Naive thymus-derived CD4-positive, alpha-beta T cell (primary cell): ENCODE data around the gene ATP2A1. TPM values are rescaled to one million over a fixed set of nuclear protein-coding genes. Genes with fewer than 3 reads are reported as not detected.
A peak's percentile ranks its signal among the peaks of the same experiment; 100 is the strongest.

ENCODE experiments used
- ATAC-seq: fragments of 150-1000 bp; cut with Tn5 transposase; 2 replicates; pipeline ENCODE4 v1.10.0; 2021; ENCODE audit warnings: mild to moderate bottlenecking, moderate library complexity
- CTCF ChIA-PET: fragments of 350-600 bp; sonication (Branson Sonifier 250); formaldehyde crosslinking; loops from one replicate; lab custom pipeline; 2021; ENCODE audit warnings: antibody characterized with exemption; lab: Charles Lee
- POLR2A ChIA-PET: fragments of 350-600 bp; sonication (Branson Sonifier 250); formaldehyde crosslinking; loops from one replicate; lab custom pipeline; 2021; ENCODE audit warnings: antibody characterized with exemption, inconsistent platforms; lab: Charles Lee
- DNase-seq, 9 donors: peaks; one replicate each; pipeline versions ENCODE4 v3.0.0 to v3.0.0-alpha.2; 2020 to 2022; ENCODE audit warnings: mixed read lengths in 1 of 9
- H3K27ac ChIP-seq: one replicate; pipeline ENCODE4 v1.7.0; 2013; ENCODE audit warnings: mild to moderate bottlenecking, low read depth, low read length, moderate library complexity
- H3K27me3 ChIP-seq, 2 donors: one replicate each; pipeline ENCODE4 v1.7.0; 2013; ENCODE audit warnings: low read length in 2 of 2, mild to moderate bottlenecking in 2 of 2, moderate library complexity in 2 of 2; ENCODE audit not compliant: control insufficient read depth in 2 of 2, insufficient read depth in 2 of 2
- H3K36me3 ChIP-seq, 3 experiments: 1 replicate in 2 of 3; 2 replicates in 1 of 3; pipeline ENCODE4 v1.7.0; 2013; ENCODE audit warnings: low read length in 3 of 3, mild to moderate bottlenecking in 3 of 3, moderate library complexity in 1 of 3; ENCODE audit not compliant: insufficient read depth in 3 of 3, control insufficient read depth in 2 of 3
- H3K4me1 ChIP-seq, 2 donors: one replicate each; pipeline ENCODE4 v1.7.0; 2013; ENCODE audit warnings: low read length in 2 of 2, mild to moderate bottlenecking in 2 of 2, moderate library complexity in 1 of 2; ENCODE audit not compliant: control insufficient read depth in 2 of 2, insufficient read depth in 2 of 2
- H3K4me3 ChIP-seq: 2 replicates; pipeline ENCODE4 v1.7.0; 2013; ENCODE audit warnings: mild to moderate bottlenecking, low read length
- H3K9me3 ChIP-seq, 3 experiments: 1 replicate in 2 of 3; 2 replicates in 1 of 3; pipeline ENCODE4 v1.7.0; 2013; ENCODE audit warnings: low read length in 3 of 3; ENCODE audit not compliant: control insufficient read depth in 2 of 3
- H3K27ac Mint-ChIP-seq, 9 donors: one replicate each; pipeline ENCODE4 v1.8.0; 2020 to 2022; ENCODE audit warnings: mixed read lengths in 9 of 9, mild to moderate bottlenecking in 8 of 9, moderate library complexity in 5 of 9, inconsistent platforms in 2 of 9
- H3K27me3 Mint-ChIP-seq, 5 donors: one replicate each; pipeline ENCODE4 v1.8.0; 2021 to 2022; ENCODE audit warnings: mixed read lengths in 5 of 5, mild to moderate bottlenecking in 1 of 5
- H3K36me3 Mint-ChIP-seq, 5 donors: one replicate each; pipeline ENCODE4 v1.8.0; 2020 to 2022; ENCODE audit warnings: mixed read lengths in 5 of 5, mild to moderate bottlenecking in 3 of 5, inconsistent platforms in 1 of 5
- H3K4me1 Mint-ChIP-seq, 7 donors: one replicate each; pipeline ENCODE4 v1.8.0; 2020 to 2022; ENCODE audit warnings: mixed read lengths in 7 of 7, mild to moderate bottlenecking in 3 of 7, inconsistent platforms in 1 of 7
- H3K4me3 Mint-ChIP-seq, 10 donors: one replicate each; pipeline ENCODE4 v1.8.0; 2020 to 2022; ENCODE audit warnings: mild to moderate bottlenecking in 10 of 10, mixed read lengths in 10 of 10, moderate library complexity in 6 of 10, inconsistent platforms in 2 of 10
- H3K9me3 Mint-ChIP-seq, 11 donors: one replicate each; pipeline ENCODE4 v1.8.0; 2020 to 2022; ENCODE audit warnings: mixed read lengths in 11 of 11, mild to moderate bottlenecking in 4 of 11, inconsistent platforms in 1 of 11, moderate library complexity in 1 of 11
- intact Hi-C, 2 donors: fragments of 100-400 bp; cut with micrococcal nuclease; formaldehyde crosslinking; loops; one replicate each; pipeline ENCODE4 v1.15.1; 2023
- polyA plus RNA-seq, 2 donors: library from polyadenylated mRNA; unstranded; fragments of 300-500 nt; fragmentation: Illumina TruSeq; gene quantifications; one replicate each; pipeline ENCODE4 v1.2.3, GENCODE V29; 2021
- total RNA-seq, 6 experiments: library from RNA in 5 of 6; stranded (reverse) in 5 of 6; gene quantifications; 1 replicate in 5 of 6; 2 replicates in 1 of 6; pipeline ENCODE4 v1.2.3 and lab custom pipeline; 2021 to 2026

ATP2A1 gene
- total and polyA plus RNA-seq, 7 experiments from 2014 or later: 0.32 to 1.6 (median 0.89) TPM; not detected in 2

- no peaks in the 10 kb centered on the region for H3K9me3 ChIP-seq
- ChIA-PET CTCF (no interaction called here), POLR2A (interaction anchor here (0.7 kb wide), 1 partner anchor 97 kb away, joined by 3 read pairs; no protein-coding TSS in a partner anchor)
- peak overlapping the region; percentile 45 for H3K27ac ChIP-seq
- peaks cover 0 to 4% (median 0%) of the 10 kb centered on the region in 3 experiments for H3K36me3 ChIP-seq
- intact Hi-C loops: no loop called here
- peaks cover 14 to 32% (median 21%) of the 10 kb centered on the region in 7 donors for H3K4me1 Mint-ChIP-seq
- no peak overlapping the region for H3K4me3 Mint-ChIP-seq
- H3K36me3 Mint-ChIP-seq: no peaks in the 10 kb centered on the region
- no peak for DNase-seq
- peak overlapping the region in 6 of 9 donors; percentile 10 to 91 (median 78) for H3K27ac Mint-ChIP-seq
- ATAC-seq: no peak
- no peaks in the 10 kb centered on the region for H3K27me3 ChIP-seq
- peaks cover 0 to 7% (median 0%) of the 10 kb centered on the region in 11 donors for H3K9me3 Mint-ChIP-seq
- peaks cover 9% of the 10 kb centered on the region in 2 donors for H3K4me1 ChIP-seq
- H3K27me3 Mint-ChIP-seq: no peaks in the 10 kb centered on the region
- H3K4me3 ChIP-seq: no peak overlapping the region
Measured at GRCh38 chr16:28930203-28930602, 51.9 kb downstream of the ATP2A1 start.

GRCh38 chr16:28930652-28931051 lies 52.4 kb downstream of the ATP2A1 start:
- H3K9me3 Mint-ChIP-seq: peaks cover 0 to 7% (median 0%) of the 10 kb centered on the region in 11 donors
- ATAC-seq: peak; percentile 38
- no peaks in the 10 kb centered on the region for H3K27me3 Mint-ChIP-seq
- Histone ChIP-seq H3K4me3 (no peak overlapping the region), H3K27ac (peak overlapping the region; percentile 45), H3K27me3 (no peaks in the 10 kb centered on the region), H3K4me1 (peaks cover 9% of the 10 kb centered on the region in 2 donors), H3K36me3 (no peaks in the 10 kb centered on the region), H3K9me3 (no peaks in the 10 kb centered on the region)
- ChIA-PET POLR2A (no interaction called here), CTCF (no interaction called here)
- no peaks in the 10 kb centered on the region for H3K36me3 Mint-ChIP-seq
- H3K27ac Mint-ChIP-seq: peak overlapping the region; percentile 10 to 91 (median 77)
- H3K4me3 Mint-ChIP-seq: no peak overlapping the region
- intact Hi-C loops: no loop called here
- DNase-seq: no peak
- peaks cover 13 to 30% (median 24%) of the 10 kb centered on the region in 7 donors for H3K4me1 Mint-ChIP-seq

GRCh38 chr16:28931801-28932225 lies 53.5 kb downstream of the ATP2A1 start, which contains the start of gene CD19:
CD19 (plus strand) TSS chr16:28931971; CDS start chr16:28932001, 30 bp downstream.
- ATAC-seq (no peak), DNase-seq (no peak)
- Histone ChIP-seq H3K27ac (peak within 1 kb of the TSS; percentile 45), H3K36me3 (no peaks in the 10 kb centered on the region), H3K27me3 (no peaks in the 10 kb centered on the region), H3K4me3 (no peak within 1 kb of the TSS), H3K4me1 (peaks cover 5 to 12% of the 10 kb centered on the region in 2 donors), H3K9me3 (no peaks in the 10 kb centered on the region)
- POLR2A ChIA-PET: interaction anchor here (0.7 kb wide), 1 partner anchor 110 kb away, joined by 3 read pairs; no protein-coding TSS in a partner anchor
- Mint-ChIP-seq H3K36me3 (peaks cover 0 to 2% (median 0%) of the 10 kb centered on the region in 5 donors), H3K4me1 (peaks cover 15 to 34% (median 27%) of the 10 kb centered on the region in 7 donors), H3K27ac (peak within 1 kb of the TSS; percentile 10 to 91 (median 77)), H3K4me3 (no peak within 1 kb of the TSS), H3K27me3 (no peaks in the 10 kb centered on the region), H3K9me3 (peaks cover 0 to 7% (median 0%) of the 10 kb centered on the region in 11 donors)
- intact Hi-C loops: no loop called here
- CTCF ChIA-PET: interaction anchor here (1.2 kb wide), 1 partner anchor 13 kb away, joined by 3 read pairs; no protein-coding TSS in a partner anchor

- H3K9me3 ChIP-seq: no peaks in the 10 kb centered on the region
- no peak overlapping the region for H3K4me3 ChIP-seq
- no peaks in the 10 kb centered on the region for H3K36me3 ChIP-seq
- ATAC-seq: no peak
- POLR2A ChIA-PET: interaction anchor here (0.7 kb wide), 1 partner anchor 110 kb away, joined by 3 read pairs; no protein-coding TSS in a partner anchor
- Mint-ChIP-seq H3K9me3 (peaks cover 0 to 7% (median 0%) of the 10 kb centered on the region in 11 donors), H3K27me3 (no peaks in the 10 kb centered on the region), H3K27ac (peak overlapping the region in 2 of 9 donors; percentile 48 to 73), H3K4me1 (peaks cover 16 to 34% (median 28%) of the 10 kb centered on the region in 7 donors), H3K4me3 (no peak overlapping the region), H3K36me3 (peaks cover 0 to 2% (median 0%) of the 10 kb centered on the region in 5 donors)
- peaks cover 5 to 17% of the 10 kb centered on the region in 2 donors for H3K4me1 ChIP-seq
- no peak for DNase-seq
- CTCF ChIA-PET: interaction anchor here (1.2 kb wide), 1 partner anchor 13 kb away, joined by 3 read pairs; no protein-coding TSS in a partner anchor
- no peaks in the 10 kb centered on the region for H3K27me3 ChIP-seq
- no peak overlapping the region for H3K27ac ChIP-seq
- intact Hi-C loops: no loop called here
Measured at GRCh38 chr16:28932339-28933141, 54.3 kb downstream of the ATP2A1 start.

GRCh38 chr16:28933171-28933570 lies 54.9 kb downstream of the ATP2A1 start:
- POLR2A ChIA-PET: no interaction called here
- CTCF ChIA-PET: no interaction called here

GRCh38 chr16:28935346-28935745 lies 57.1 kb downstream of the ATP2A1 start:
- Mint-ChIP-seq H3K27ac (peak overlapping the region in 6 of 9 donors; percentile 29 to 87 (median 57)), H3K27me3 (peaks cover 0 to 4% (median 0%) of the 10 kb centered on the region in 5 donors), H3K9me3 (peaks cover 0 to 7% (median 0%) of the 10 kb centered on the region in 11 donors), H3K4me1 (peaks cover 18 to 32% (median 25%) of the 10 kb centered on the region in 7 donors), H3K4me3 (peak overlapping the region in 3 of 10 donors; percentile 21 to 64 (median 32)), H3K36me3 (peaks cover 0 to 2% (median 0%) of the 10 kb centered on the region in 5 donors)
- H3K4me3 ChIP-seq: no peak overlapping the region
- H3K36me3 ChIP-seq: no peaks in the 10 kb centered on the region
- DNase-seq (no peak), ATAC-seq (no peak)
- ChIA-PET CTCF (interaction anchor here (1.2 to 1.7 kb wide), 2 partner anchors 10 to 60 kb away, joined by 3 to 9 read pairs; no protein-coding TSS in a partner anchor), POLR2A (interaction anchor here (1.2 to 2.7 kb wide), 2 partner anchors 9 to 88 kb away, joined by 3 to 14 read pairs; partner anchors contain the start of gene RABEP2)
- H3K27me3 ChIP-seq: no peaks in the 10 kb centered on the region
- intact Hi-C loops: no loop called here
- H3K9me3 ChIP-seq: no peaks in the 10 kb centered on the region
- peaks cover 5 to 17% of the 10 kb centered on the region in 2 donors for H3K4me1 ChIP-seq
- no peak overlapping the region for H3K27ac ChIP-seq

More at GRCh38 chr16:28933171-28933570, 54.9 kb downstream of the ATP2A1 start:
- DNase-seq: no peak
- Mint-ChIP-seq H3K27me3 (no peaks in the 10 kb centered on the region), H3K4me1 (peaks cover 18 to 34% (median 28%) of the 10 kb centered on the region in 7 donors), H3K9me3 (peaks cover 0 to 7% (median 0%) of the 10 kb centered on the region in 11 donors), H3K27ac (no peak overlapping the region), H3K4me3 (no peak overlapping the region), H3K36me3 (peaks cover 0 to 2% (median 0%) of the 10 kb centered on the region in 5 donors)
- Histone ChIP-seq H3K4me1 (peaks cover 5 to 17% of the 10 kb centered on the region in 2 donors), H3K9me3 (no peaks in the 10 kb centered on the region), H3K27me3 (no peaks in the 10 kb centered on the region), H3K36me3 (no peaks in the 10 kb centered on the region), H3K27ac (no peak overlapping the region), H3K4me3 (no peak overlapping the region)
- intact Hi-C loops: no loop called here
- ATAC-seq: no peak
